Measurements from ENCODE around the gene MAP4K5.

The MAP4K5 gene

DNA sequence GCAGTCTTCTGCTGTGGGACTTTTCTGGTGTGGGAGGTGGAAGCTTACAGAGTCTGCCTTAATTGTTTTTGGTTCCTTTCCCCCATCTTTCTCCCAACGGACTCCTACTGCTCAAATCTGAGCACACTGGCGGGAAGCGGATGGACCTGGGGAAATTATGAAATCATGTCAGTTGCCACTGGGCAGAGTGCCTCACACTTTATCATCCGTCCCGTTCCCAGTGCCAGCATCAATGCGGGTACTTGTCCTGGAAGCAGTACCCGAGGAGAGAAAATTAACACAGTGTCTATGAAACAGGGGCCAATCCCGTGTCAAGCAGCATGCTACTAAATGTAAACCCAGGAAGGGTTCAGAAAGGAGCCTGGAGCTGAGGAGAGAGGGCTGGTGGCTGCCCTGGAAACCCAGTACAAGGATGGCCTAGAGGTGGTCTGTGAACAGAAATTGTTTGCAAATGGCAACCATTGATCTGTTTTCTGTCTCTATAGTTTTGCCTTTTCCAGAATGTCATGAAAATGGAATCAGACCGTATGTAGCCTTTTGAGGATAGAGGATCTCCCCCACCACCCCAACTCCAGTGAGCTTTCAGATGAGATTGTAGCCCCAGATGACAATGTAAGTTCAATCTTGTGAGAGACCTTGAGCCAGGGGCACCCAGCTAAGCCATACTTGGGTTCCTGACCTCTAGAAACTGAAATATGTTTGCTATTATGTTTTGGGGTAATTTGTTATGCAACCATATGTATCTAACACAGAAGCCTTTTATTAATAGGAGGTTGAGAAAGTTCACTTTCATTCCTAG, 134.8 kb downstream of the MAP4K5 start:
- DNase-seq, result no peak

DNA sequence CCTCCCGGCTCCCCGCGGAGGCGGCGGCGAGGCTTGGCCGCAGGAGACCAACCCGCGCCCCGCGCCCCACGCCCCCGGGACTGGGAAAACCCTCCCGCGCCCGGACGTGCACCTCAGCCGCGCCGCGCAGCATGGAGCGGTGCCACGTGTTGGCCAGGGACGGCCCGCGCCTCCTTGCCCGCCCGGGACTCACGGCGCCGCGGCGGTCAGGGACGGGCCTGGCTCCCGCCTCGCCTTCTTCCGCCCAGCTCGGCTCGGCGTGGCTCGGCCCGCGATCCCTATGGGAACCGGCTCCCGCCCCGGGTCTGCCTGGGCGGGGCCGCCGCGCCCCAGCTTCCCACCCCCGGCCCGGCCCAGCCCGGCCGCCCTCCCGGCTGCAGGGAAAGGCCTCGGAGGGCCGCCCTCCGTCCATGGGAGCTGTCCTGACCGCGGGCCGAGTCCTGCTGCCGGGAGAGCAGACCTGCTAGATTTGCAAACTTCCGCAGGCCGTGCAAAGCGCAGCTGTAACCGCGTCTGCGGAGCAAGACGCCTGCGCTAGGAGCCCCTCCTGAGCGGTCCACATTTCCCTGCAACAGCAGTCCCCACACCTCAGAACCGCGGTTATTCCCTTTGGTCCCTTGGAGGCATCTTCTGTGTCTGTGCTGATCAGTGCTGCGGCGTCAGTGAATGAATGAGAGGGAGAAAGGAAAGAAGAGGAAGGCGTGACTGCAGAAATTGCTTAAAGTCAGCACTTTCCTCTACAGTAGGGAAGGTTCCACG, 135.6 kb downstream of the MAP4K5 start, which contains the start of gene CDKL1:
Gene CDKL1 (minus strand): TSS at position 251 of the 759 bp plus-strand sequence. CDS start 1,013 bp downstream, outside the sequence.
- peak; percentile 26 for DNase-seq

DNA sequence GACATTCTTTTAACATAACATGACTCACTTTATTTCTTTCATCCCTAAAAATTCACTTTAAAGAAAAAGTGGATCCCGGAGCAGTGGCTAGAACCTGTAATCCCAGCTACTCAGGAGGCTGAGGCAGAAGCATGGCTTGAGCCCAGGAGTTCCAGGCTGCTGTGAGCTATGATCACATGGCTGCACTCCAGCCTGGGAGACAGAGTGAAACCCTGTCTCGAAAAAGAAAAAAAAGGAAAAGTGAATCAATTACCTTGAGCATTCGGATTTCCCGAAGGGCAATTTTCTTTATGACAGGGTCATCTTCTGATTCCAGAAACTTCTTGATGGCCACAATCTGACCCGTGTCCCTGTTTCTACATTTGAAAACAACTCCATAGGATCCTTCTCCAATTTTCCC, 136.9 kb downstream of the MAP4K5 start:
- DNase-seq, result no peak

DNA sequence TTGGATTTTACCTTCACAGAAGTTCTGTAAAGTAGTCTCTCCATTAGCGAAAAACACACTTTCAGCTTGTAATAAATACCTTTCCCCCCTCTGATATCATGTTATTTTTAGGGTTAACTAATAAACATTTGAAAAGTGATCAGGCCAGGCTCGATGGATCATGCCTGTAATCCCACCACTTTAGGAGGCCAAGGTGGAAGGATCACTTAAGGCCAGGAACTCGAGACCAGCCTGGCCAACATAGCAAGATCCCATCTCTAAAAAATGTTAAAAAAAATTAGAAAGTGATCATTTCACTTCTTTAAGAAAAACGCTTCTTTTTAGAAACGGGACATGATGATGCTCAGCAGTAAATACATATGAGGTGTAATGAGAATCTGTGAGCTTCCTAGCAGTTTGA, 137.7 kb downstream of the MAP4K5 start:
- no peak for DNase-seq

GRCh38 chr14:50389668-50390441, 142.5 kb downstream of the MAP4K5 start:
- DNase-seq, result no peak

GRCh38 chr14:50388256-50388931, 144.0 kb downstream of the MAP4K5 start:
- DNase-seq, result no peak

GRCh38 chr14:50387548-50387947, 144.8 kb downstream of the MAP4K5 start:
- no peak for DNase-seq

DNA sequence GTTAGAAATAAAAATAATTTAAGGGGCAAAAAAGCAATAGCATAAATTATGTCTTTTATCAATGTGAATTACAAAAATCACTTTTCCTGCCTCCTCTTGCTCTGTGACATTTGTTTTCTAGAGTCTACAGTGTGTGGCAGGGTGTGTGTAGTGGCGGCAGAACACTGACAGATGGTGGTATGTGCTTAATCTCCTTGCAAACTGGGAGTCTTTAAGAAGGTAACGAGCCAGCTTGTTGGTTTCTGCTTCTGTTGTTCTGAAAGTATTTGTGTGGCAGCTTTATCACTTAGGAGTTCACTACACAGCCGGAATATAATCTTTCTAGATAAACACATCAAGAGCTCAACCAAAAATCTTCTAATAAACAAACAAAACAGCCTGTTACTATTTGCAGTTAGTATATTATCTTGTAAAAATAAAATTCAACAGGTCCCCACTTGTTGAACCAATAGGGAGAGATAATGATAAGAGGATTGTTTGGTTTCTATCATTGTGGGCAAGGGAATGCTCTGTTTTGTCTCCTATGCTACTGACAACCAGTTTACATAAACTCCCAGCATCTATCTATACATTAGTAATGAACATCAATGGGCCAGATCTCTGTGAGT, 148.6 kb downstream of the MAP4K5 start:
- no peak for DNase-seq

GRCh38 chr14:50381823-50382287, 150.5 kb downstream of the MAP4K5 start:
- DNase-seq, result no peak

DNA sequence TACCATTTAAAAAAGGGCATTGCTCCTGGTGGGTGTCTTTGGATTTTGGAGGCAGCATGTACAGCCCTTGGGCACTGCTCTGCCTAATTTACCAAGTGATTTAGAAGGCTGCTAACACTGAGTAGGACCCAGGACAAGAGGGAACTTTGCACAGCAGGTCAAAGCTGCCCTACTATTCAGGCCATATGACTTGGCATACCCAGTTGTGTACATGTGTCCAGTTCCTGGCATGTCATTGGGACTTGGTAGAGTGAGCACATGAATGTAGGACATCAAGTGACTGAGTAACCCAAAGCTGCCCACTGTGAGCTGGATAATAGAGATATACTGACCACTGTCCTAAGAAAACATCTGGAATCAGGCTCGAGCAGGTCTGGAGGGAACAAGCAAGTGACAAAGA, 151.4 kb downstream of the MAP4K5 start:
- no peak for DNase-seq

- DNase-seq, result no peak
These were observed 151.9 kb downstream of the MAP4K5 start for GRCh38 chr14:50380455-50380854.

DNA sequence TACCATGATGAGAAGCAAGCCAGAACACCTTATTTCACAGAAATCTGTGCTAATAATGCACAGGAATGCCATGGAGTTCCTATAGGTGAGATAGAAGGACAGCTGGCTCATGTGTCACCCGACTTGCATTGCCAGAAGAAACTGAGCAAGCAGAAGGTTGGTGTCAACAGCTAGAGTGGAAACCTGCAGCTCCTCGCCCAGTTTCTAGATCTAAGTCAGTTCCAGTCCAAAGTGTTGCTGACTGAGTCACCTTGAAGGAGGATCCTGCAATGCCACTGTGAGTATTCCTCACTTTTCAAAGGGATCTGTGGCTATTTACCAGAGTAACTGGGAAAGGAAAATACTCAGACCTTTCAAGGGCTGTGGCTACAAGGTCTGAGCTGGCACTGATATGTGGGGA, 152.8 kb downstream of the MAP4K5 start:
- DNase-seq, result no peak

DNA sequence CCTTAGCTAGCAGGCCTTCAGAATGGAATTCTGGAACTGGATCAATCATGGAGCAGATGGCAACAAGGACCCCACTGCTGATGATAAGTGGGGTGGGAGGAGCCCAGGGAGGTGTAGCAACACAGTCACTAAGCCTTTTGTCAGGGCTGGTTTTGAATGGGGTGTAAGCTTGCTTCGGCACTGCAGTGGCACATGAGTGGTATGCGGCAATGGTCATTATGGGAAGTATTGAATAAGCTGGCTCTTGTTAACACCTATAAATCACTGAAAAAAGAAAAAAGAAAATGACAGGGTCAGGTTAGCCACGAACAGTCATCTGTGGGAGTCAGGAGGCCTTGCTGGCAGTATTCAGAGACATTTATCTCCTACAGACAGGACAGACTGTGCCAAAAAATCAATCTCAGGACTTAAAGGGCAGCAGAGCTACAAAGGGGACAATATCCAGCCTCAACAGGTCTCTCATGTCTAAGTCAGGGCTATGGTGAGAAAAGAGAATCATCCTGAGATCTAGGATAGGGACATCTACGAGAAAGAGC, 154.8 kb downstream of the MAP4K5 start:
- DNase-seq, result no peak

DNA sequence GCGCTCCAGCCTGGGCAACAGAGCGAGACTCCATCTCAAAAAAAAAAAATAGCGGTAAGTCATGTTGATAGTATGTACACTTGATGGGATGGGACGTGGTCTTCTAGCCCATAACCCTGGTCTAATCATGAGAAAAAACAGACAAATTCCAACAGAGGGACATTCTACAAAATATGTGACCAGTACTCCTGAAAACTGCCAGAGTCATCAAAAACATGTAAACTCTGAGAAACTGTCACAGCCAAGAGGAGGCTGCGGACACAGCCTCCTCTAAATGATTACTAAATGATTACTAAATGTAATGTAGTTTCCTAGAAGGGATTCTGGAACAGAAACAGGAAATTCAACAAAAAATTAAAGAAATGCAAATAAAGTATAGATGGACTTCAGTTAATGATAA, 156.6 kb downstream of the MAP4K5 start:
- no peak for DNase-seq

DNA sequence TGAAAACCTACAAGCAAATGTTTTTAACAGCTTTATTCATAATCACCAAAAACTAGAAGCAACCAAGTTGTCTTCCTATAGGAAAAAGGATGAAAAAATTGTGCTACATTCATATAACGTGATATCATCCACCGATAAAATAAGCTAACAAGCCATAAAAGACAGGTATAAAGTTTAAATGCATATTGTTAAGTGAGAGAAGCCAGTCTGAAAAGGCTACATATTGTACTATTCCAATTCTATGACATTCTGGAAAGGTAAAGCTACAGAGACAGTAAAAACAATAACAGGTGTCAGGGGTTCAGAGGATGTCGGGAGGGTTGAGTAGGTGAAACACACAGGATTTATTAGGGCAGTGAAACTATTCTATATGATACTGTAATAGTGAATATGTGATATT, 158.4 kb downstream of the MAP4K5 start:
- no peak for DNase-seq

- no peak for DNase-seq
These were observed 160.8 kb downstream of the MAP4K5 start for GRCh38 chr14:50371546-50371945.

Data from CD4-positive, alpha-beta T cell treated with Interleukin-15 for 1 hour (primary cell).